K562 (cell line): ENCODE measurements around the gene PSMD14. TPM values are rescaled to one million over a fixed set of nuclear protein-coding genes. Genes with fewer than 3 reads are reported as not detected.
"Not testable (repeated sequence)": the region's sequence is repeated elsewhere in the genome, so short reads cannot be mapped to it uniquely, and the experiment has no call there.

Experiments used
- ATAC-seq: fragments of 200-7000 bp; cut with Tn5 transposase; 3 replicates; pipeline ENCODE4 v1.9.1; 2020; ENCODE audit warnings: moderate library complexity
- BruUV-seq: library from RNA; stranded (reverse); fragments of 400-500 nt; replicated peaks from 2 replicates; lab custom pipeline; 2021; lab: Mats Ljungman, UMichigan
- CTCF ChIA-PET: fragments of 300-600 bp; formaldehyde crosslinking; extraction: SDS; loops from one replicate; lab custom pipeline; 2021; ENCODE audit warnings: low intra/inter-chr PET ratio; lab: Yijun Ruan, JAX
- POLR2A ChIA-PET: fragments of 300-600, 350-650 bp; sonication (Branson Sonifier 250); formaldehyde crosslinking; extraction: SDS; loops from one replicate; lab custom pipeline; 2021; ENCODE audit warnings: antibody characterized with exemption, inconsistent platforms; lab: Yijun Ruan, JAX
- DNase-seq, 4 experiments: peaks; one replicate each; pipeline versions ENCODE4 v3.0.0 to v3.0.0-alpha.2; 2011 to 2018; ENCODE audit warnings: low spot score in 3 of 4, mixed read lengths in 3 of 4; ENCODE audit errors: extremely low read depth in 1 of 4
- FAIRE-seq: peaks from 2 replicates; lab custom pipeline; 2011; peaks lifted over from hg19 to GRCh38; lab: Jason Lieb, UNC
- H2AFZ ChIP-seq: 2 replicates; pipeline ENCODE4 v1.6.0; 2011; ENCODE audit warnings: low read depth, low read length, control low read depth, inconsistent platforms
- H3K27ac ChIP-seq: fragments of 200-600 bp; 3 replicates; pipeline ENCODE4 v1.8.0; 2011; ENCODE audit warnings: low read depth, mild to moderate bottlenecking, control low read depth, inconsistent platforms, low read length, moderate library complexity, mixed read lengths; ENCODE audit errors: extremely low read depth
- H3K27me3 ChIP-seq, 2 experiments: fragments of 300-600 bp in 1 of 2; 2 replicates in 1 of 2; 3 replicates in 1 of 2; pipeline versions ENCODE4 v1.6.0 to v1.8.0; 2011; ENCODE audit warnings: inconsistent platforms in 2 of 2, low read length in 2 of 2, mild to moderate bottlenecking in 1 of 2, mixed read lengths in 1 of 2, moderate library complexity in 1 of 2; ENCODE audit not compliant: control insufficient read depth in 2 of 2, insufficient read depth in 2 of 2
- H3K36me3 ChIP-seq: fragments of 300-600 bp; 3 replicates; pipeline ENCODE4 v1.8.0; 2011; ENCODE audit warnings: mild to moderate bottlenecking, low read length, inconsistent platforms; ENCODE audit not compliant: control insufficient read depth, insufficient read depth
- H3K4me1 ChIP-seq, 2 experiments: fragments of 200-600 bp in 1 of 2; replicated peaks in 1 of 2; 2 replicates in 1 of 2; 3 replicates in 1 of 2; pipeline versions ENCODE4 v1.5.1 to v1.8.0; 2011; ENCODE audit warnings: inconsistent platforms in 2 of 2, low read length in 2 of 2, mild to moderate bottlenecking in 1 of 2, mixed read lengths in 1 of 2, moderate library complexity in 1 of 2; ENCODE audit not compliant: control insufficient read depth in 2 of 2, insufficient read depth in 2 of 2
- H3K4me2 ChIP-seq: 2 replicates; pipeline ENCODE4 v1.6.1; 2011; ENCODE audit warnings: low read length, control low read depth, inconsistent platforms, mixed read lengths; ENCODE audit not compliant: insufficient read depth
- H3K4me3 ChIP-seq: fragments of 200-600 bp; sonication (generic), shearing (Covaris generic); 2 replicates; pipeline ENCODE4 v1.5.1; 2016; ENCODE audit warnings: control low read depth, inconsistent platforms
- H3K79me2 ChIP-seq: fragments of 200-600 bp; 3 replicates; pipeline ENCODE4 v1.8.0; 2011; ENCODE audit warnings: low read length, inconsistent platforms; ENCODE audit not compliant: control insufficient read depth, insufficient read depth
- H3K9ac ChIP-seq, 2 experiments: 2 replicates each; pipeline versions ENCODE4 v1.6.0 to v1.6.1; 2011; ENCODE audit warnings: low read depth in 2 of 2, low read length in 2 of 2, control low read depth in 1 of 2, inconsistent platforms in 1 of 2, mild to moderate bottlenecking in 1 of 2, mixed read lengths in 1 of 2; ENCODE audit not compliant: insufficient read depth in 1 of 2
- H3K9me1 ChIP-seq: one replicate; pipeline ENCODE4 v1.6.0; 2011; ENCODE audit warnings: inconsistent platforms, mild to moderate bottlenecking, low read length, moderate library complexity; ENCODE audit not compliant: control insufficient read depth, insufficient read depth
- H3K9me3 ChIP-seq: replicated peaks from 2 replicates; pipeline ENCODE4 v1.5.1; 2011; ENCODE audit warnings: low read depth, low read length, inconsistent platforms; ENCODE audit not compliant: control insufficient read depth, insufficient read depth
- H4K20me1 ChIP-seq: replicated peaks from 2 replicates; pipeline ENCODE4 v1.6.1; 2011; ENCODE audit warnings: low read length, inconsistent platforms, mixed read lengths; ENCODE audit not compliant: control insufficient read depth, insufficient read depth
- POLR2G ChIP-seq: fragments of 200-400 bp; formaldehyde crosslinking; IDR thresholded peaks from 2 replicates; pipeline ENCODE4 v1.6.1; 2017; ENCODE audit warnings: low read depth, mild to moderate bottlenecking, antibody characterized with exemption, low read length, moderate library complexity
- RAD21 ChIP-seq, 2 experiments: fragments of 250-450 bp in 1 of 2; fragments of 450-650 bp in 1 of 2; sonication (Bioruptor Pico) in 1 of 2; formaldehyde crosslinking in 1 of 2; IDR thresholded peaks in 1 of 2; conservative IDR thresholded peaks in 1 of 2; 2 replicates each; pipeline versions ENCODE4 v1.4.0 to v1.8.0; 2020 to 2022; ENCODE audit warnings: mild to moderate bottlenecking in 2 of 2, moderate library complexity in 1 of 2
- RBFOX2 ChIP-seq: fragments of 200-400 bp; formaldehyde crosslinking; IDR thresholded peaks from 2 replicates; pipeline ENCODE4 v1.6.1; 2017; ENCODE audit warnings: low read depth, mild to moderate bottlenecking, low read length, moderate library complexity
- WGBS: fragments of 100-300 bp; shearing (Covaris generic); methylation state at CpG from one replicate; pipeline ENCODE4 v1.1.6; 2016; ENCODE audit warnings: low coverage, mixed read lengths; ENCODE audit not compliant: insufficient coverage; ENCODE audit errors: missing lambda C conversion rate; 5-methylcytosine and 5-hydroxymethylcytosine counted together
- in situ Hi-C: fragments of 300-500 bp; cut with MboI; formaldehyde crosslinking; loops from 4 replicates; pipeline ENCODE4 v1.15.0; 2018; ENCODE audit warnings: inconsistent platforms, mixed read lengths
- intact Hi-C: fragments of 100-400 bp; cut with micrococcal nuclease; formaldehyde crosslinking; loops from 2 replicates; pipeline ENCODE4 v1.14.2; 2022
- polyA plus RNA-seq, 8 experiments: library from polyadenylated mRNA; depleted of rRNA in 4 of 8; stranded (reverse) in 5 of 8; unstranded in 3 of 8; fragments of >200 nt; fragmentation: Nextera tagmentation in 2 of 8; fragmentation: Illumina TruSeq in 1 of 8; extraction: Ambion mirVana in 2 of 8; extraction: Trizol in 1 of 8; gene quantifications; 2 replicates each; pipeline versions ENCODE4 v1.2.1 to v1.2.3, GENCODE V29; 2011 to 2014; ENCODE audit warnings: inconsistent platforms in 1 of 8, missing spikeins in 1 of 8
- total RNA-seq, 7 experiments: library from RNA; depleted of rRNA in 6 of 7; stranded (reverse); fragments of >200 nt in 6 of 7; fragmentation: Illumina TruSeq in 2 of 7; extraction: Trizol in 2 of 7; gene quantifications; 2 replicates each; pipeline versions ENCODE4 v1.2.1 to v1.2.3, GENCODE V29; 2011 to 2021; ENCODE audit warnings: low replicate concordance in 1 of 7
- TF ChIP-seq, protein P1 (sequence below), 3 experiments: IDR thresholded peaks in 2 of 3; conservative IDR thresholded peaks in 1 of 3; 2 replicates each; pipeline ENCODE4 v1.5.1; 2011 to 2012; ENCODE audit warnings: low read length in 3 of 3, mild to moderate bottlenecking in 3 of 3, control low read depth in 2 of 3, improper control_type of control experiment in 1 of 3, inconsistent platforms in 1 of 3, low read depth in 1 of 3, mixed read lengths in 1 of 3, moderate library complexity in 1 of 3; ENCODE audit not compliant: insufficient read depth in 2 of 3
- TF ChIP-seq, protein P2 (sequence below): sonication (generic); formaldehyde crosslinking; IDR thresholded peaks from 2 replicates; pipeline ENCODE4 v1.8.1; 2023; ENCODE audit warnings: mild to moderate bottlenecking, missing genetic modification reagents

PSMD14 gene
- total and polyA plus RNA-seq, 9 of the 15 experiments (the other 6 are each of a cell fraction or from before 2014, with no cell fraction given) = 151 to 515 (median 228) TPM

- H3K4me3 ChIP-seq, H4K20me1 ChIP-seq, POLR2A ChIA-PET, H3K4me1 ChIP-seq, BruUV-seq, H3K4me2 ChIP-seq: not testable (repeated sequence)
- intact Hi-C loops = loop anchor here (5.0 kb wide), 1 partner anchor 841 kb away; no protein-coding TSS in a partner anchor
- H2AFZ ChIP-seq = peak overlapping the region; percentile 43; the same call in 1 of the 2 replicates
- TF ChIP-seq, protein P1, sequence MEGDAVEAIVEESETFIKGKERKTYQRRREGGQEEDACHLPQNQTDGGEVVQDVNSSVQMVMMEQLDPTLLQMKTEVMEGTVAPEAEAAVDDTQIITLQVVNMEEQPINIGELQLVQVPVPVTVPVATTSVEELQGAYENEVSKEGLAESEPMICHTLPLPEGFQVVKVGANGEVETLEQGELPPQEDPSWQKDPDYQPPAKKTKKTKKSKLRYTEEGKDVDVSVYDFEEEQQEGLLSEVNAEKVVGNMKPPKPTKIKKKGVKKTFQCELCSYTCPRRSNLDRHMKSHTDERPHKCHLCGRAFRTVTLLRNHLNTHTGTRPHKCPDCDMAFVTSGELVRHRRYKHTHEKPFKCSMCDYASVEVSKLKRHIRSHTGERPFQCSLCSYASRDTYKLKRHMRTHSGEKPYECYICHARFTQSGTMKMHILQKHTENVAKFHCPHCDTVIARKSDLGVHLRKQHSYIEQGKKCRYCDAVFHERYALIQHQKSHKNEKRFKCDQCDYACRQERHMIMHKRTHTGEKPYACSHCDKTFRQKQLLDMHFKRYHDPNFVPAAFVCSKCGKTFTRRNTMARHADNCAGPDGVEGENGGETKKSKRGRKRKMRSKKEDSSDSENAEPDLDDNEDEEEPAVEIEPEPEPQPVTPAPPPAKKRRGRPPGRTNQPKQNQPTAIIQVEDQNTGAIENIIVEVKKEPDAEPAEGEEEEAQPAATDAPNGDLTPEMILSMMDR (IDR thresholded peaks at IDR 0.05 in 2 of 3, conservative IDR thresholded peaks at IDR 0.05 in 1 of 3; ENCODE audit: insufficient read depth in 2 of 3, low read depth in 1 of 3, low read length in 3 of 3) = peak in 2 of 3 experiments; percentile 23 to 48; a peak in 5 of 6 replicates
- TF ChIP-seq, protein P2, sequence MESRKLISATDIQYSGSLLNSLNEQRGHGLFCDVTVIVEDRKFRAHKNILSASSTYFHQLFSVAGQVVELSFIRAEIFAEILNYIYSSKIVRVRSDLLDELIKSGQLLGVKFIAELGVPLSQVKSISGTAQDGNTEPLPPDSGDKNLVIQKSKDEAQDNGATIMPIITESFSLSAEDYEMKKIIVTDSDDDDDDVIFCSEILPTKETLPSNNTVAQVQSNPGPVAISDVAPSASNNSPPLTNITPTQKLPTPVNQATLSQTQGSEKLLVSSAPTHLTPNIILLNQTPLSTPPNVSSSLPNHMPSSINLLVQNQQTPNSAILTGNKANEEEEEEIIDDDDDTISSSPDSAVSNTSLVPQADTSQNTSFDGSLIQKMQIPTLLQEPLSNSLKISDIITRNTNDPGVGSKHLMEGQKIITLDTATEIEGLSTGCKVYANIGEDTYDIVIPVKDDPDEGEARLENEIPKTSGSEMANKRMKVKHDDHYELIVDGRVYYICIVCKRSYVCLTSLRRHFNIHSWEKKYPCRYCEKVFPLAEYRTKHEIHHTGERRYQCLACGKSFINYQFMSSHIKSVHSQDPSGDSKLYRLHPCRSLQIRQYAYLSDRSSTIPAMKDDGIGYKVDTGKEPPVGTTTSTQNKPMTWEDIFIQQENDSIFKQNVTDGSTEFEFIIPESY (CRISPR knock-in tag) = peak; percentile 58; the same call in 1 of the 2 replicates
- TF ChIP-seq RAD21 (CRISPR knock-in tag; conservative IDR thresholded peaks at IDR 0.05 in 1 of 2, IDR thresholded peaks at IDR 0.05 in 1 of 2) = peak in 1 of 2 experiments; percentile 47; a peak in 2 of 4 replicates
- TF ChIP-seq RBFOX2 = 0 out of 2 replicates have a peak, but pooled peaks have one; percentile 34
- peak; percentile 46 for TF ChIP-seq POLR2G
- TF ChIP-seq, all 486 proteins: peak for 5; not testable (repeated sequence) for 481
- H3K27me3 ChIP-seq, CTCF ChIA-PET, H3K9me1 ChIP-seq, ATAC-seq, in situ Hi-C loops, H3K9ac ChIP-seq, H3K27ac ChIP-seq, H3K36me3 ChIP-seq, FAIRE-seq, H3K9me3 ChIP-seq, H3K79me2 ChIP-seq: not testable (repeated sequence)
- WGBS = 23% methylated on average over 18 of the region's 18 CpGs
- peak in 3 of 4 experiments; percentile 15 to 69 (median 22) for DNase-seq
These were observed 27.3 kb upstream of the PSMD14 start for GRCh38 chr2:161280906-161281323.

- CTCF ChIA-PET, H3K36me3 ChIP-seq, H3K27me3 ChIP-seq, H3K79me2 ChIP-seq, POLR2A ChIA-PET, H3K4me1 ChIP-seq, H3K4me2 ChIP-seq, H3K27ac ChIP-seq, H3K9me3 ChIP-seq, BruUV-seq, H3K4me3 ChIP-seq, H4K20me1 ChIP-seq, in situ Hi-C loops, H3K9me1 ChIP-seq, H2AFZ ChIP-seq, DNase-seq, FAIRE-seq: not testable (repeated sequence)
- 13% methylated on average over 9 of the region's 11 CpGs for WGBS
- intact Hi-C loops = loop anchor here (5.0 kb wide), 1 partner anchor 841 kb away; no protein-coding TSS in a partner anchor
- peak; percentile 25 for ATAC-seq
- H3K9ac ChIP-seq = 0 out of 4 replicates have a peak overlapping the region, but pooled peaks of 1 of the 2 experiments have one; percentile 20
These were observed 26.5 kb upstream of the PSMD14 start for GRCh38 chr2:161281615-161282310.
